C4-2B (cell line): ENCODE results near the gene DHDH.

Experiments used
- CTCF ChIP-seq: fragments of 450-650 bp; conservative IDR thresholded peaks from 2 replicates; pipeline ENCODE4 v1.5.1; 2017; ENCODE audit warnings: mild to moderate bottlenecking
- ZFX ChIP-seq: fragments of 450-650 bp; IDR thresholded peaks from 2 replicates; pipeline ENCODE4 v1.6.1; 2017

DNA sequence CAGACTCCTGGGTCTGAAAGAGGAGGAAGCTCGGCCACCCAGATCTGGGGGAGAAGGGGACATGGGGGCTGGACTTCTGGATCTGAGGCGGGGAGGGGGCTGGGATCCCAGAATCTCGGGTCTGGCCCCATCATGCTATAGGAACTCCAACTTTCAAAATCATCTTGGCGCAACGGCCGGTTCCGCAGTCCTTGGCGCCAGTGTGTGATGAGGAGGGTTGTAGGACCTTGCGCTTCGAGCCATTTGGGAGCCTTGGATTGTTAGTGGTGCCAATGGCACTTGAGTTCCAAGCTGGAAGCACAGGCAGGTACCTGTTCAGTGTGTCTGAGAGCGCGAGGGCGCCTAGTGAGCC, 60.5 kb downstream of the DHDH start:
- TF ChIP-seq CTCF: no peak
- TF ChIP-seq ZFX: no peak
